Gastrocnemius medialis (tissue), 4 donors: ENCODE results near the gene MYCBP.
"Not testable (repeated sequence)": the region's sequence is repeated elsewhere in the genome, so short reads cannot be mapped to it uniquely, and the experiment has no call there.

Experiments used
- POLR2A ChIP-seq, 2 donors: fragments of 450-650 bp; IDR thresholded peaks; one replicate each; pipeline ENCODE4 v1.6.1; 2017; ENCODE audit warnings: antibody characterized with exemption in 2 of 2, mild to moderate bottlenecking in 2 of 2, moderate library complexity in 2 of 2
- TF ChIP-seq, protein P1 (sequence below), 5 experiments: fragments of 450-650 bp in 3 of 5; fragments of 200-600 bp in 2 of 5; sonication (generic) in 2 of 5; IDR thresholded peaks in 4 of 5; conservative IDR thresholded peaks in 1 of 5; 1 replicate in 4 of 5; 2 replicates in 1 of 5; pipeline ENCODE4 v1.5.1; 2016 to 2019; ENCODE audit warnings: antibody characterized with exemption in 5 of 5, mild to moderate bottlenecking in 3 of 5, moderate library complexity in 3 of 5

DNA sequence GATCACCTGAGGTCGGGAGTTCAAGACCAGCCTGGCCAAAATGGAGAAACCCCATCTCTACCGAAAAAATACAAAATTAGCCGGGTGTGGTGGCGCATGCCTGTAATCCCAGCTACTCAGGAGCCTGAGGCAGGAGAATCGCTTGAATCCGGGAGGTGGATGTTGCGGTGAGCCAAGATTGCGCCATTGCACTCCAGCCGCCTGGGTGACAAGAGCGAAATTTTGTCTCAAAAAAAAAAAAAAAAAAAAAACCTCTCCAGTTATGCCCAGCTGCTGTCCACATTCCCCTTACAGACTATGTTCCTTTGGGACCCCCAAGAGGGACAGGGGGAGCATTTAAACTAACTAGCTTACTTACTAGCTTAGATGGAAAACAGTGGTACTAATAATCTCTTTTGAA is 36.8 kb downstream of the MYCBP start:
- TF ChIP-seq POLR2A (IDR thresholded peaks at IDR 0.05), result not testable (repeated sequence)
- TF ChIP-seq, protein P1, sequence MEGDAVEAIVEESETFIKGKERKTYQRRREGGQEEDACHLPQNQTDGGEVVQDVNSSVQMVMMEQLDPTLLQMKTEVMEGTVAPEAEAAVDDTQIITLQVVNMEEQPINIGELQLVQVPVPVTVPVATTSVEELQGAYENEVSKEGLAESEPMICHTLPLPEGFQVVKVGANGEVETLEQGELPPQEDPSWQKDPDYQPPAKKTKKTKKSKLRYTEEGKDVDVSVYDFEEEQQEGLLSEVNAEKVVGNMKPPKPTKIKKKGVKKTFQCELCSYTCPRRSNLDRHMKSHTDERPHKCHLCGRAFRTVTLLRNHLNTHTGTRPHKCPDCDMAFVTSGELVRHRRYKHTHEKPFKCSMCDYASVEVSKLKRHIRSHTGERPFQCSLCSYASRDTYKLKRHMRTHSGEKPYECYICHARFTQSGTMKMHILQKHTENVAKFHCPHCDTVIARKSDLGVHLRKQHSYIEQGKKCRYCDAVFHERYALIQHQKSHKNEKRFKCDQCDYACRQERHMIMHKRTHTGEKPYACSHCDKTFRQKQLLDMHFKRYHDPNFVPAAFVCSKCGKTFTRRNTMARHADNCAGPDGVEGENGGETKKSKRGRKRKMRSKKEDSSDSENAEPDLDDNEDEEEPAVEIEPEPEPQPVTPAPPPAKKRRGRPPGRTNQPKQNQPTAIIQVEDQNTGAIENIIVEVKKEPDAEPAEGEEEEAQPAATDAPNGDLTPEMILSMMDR (IDR thresholded peaks at IDR 0.05 in 4 of 5, conservative IDR thresholded peaks at IDR 0.05 in 1 of 5), result not testable (repeated sequence)
